RPMI7951 (cell line): ENCODE data around the gene PLA2G4D. TPM values are rescaled to one million over a fixed set of nuclear protein-coding genes. Genes with fewer than 3 reads are reported as not detected.

Source experiments
- DNase-seq: peaks from one replicate; pipeline ENCODE4 v3.0.0-alpha.2; 2012; ENCODE audit warnings: low read depth
- total RNA-seq: library from RNA; depleted of rRNA; stranded (reverse); fragments of >200 nt; shearing (Covaris generic); gene quantifications from 2 replicates; pipeline ENCODE4 v1.2.3, GENCODE V29; 2014

PLA2G4D gene
- total RNA-seq, 1 experiment from 2014 or later: not detected

DNA sequence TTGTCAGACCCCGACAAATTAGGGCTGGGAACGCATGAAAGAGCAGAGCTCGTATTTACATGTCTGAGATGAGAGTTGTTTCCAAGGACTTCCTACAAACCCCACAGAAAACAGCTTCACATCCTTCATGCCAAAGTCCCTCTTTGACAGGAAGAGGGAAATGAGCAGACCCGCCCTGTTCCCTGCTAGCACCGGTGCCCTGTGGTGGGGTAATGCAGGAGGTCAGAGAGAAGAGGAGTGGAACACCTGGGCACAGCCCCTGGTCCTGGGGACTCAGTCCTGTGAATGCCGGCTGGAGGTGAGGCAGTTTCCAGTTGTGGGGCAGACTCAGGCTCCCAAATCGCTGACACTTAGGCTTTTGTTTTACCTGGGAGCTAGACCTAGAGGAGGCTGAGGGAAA is 4.0 kb downstream of the PLA2G4D start:
- DNase-seq: no peak

GRCh38 chr15:42089942-42090341 is 4.4 kb downstream of the PLA2G4D start:
- DNase-seq: no peak

GRCh38 chr15:42088801-42089640 is 5.3 kb downstream of the PLA2G4D start:
- DNase-seq: no peak

GRCh38 chr15:42087926-42088800 is 6.2 kb downstream of the PLA2G4D start:
- DNase-seq: no peak

GRCh38 chr15:42087460-42087859 is 6.9 kb downstream of the PLA2G4D start:
- DNase-seq: no peak

DNA sequence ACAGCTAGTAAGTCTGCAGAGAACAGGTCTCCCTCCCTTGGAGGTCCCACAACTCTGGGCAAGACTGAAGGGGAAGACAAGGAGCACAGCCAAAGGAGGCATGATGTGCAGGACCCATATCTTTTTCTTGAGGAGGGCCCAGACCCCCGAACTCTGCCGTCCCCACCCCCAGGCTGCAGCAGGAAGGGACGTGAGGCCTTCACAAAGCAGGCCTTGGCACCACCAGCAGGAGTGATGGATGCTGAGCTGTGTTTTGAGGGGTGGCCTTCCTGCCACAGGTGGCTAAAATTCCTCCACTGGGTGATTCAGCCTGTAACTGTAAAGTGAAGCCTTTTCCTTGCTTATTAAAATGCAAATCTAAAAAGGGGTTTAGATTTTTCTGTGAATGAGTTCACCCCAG is 8.6 kb downstream of the PLA2G4D start:
- no peak for DNase-seq

DNA sequence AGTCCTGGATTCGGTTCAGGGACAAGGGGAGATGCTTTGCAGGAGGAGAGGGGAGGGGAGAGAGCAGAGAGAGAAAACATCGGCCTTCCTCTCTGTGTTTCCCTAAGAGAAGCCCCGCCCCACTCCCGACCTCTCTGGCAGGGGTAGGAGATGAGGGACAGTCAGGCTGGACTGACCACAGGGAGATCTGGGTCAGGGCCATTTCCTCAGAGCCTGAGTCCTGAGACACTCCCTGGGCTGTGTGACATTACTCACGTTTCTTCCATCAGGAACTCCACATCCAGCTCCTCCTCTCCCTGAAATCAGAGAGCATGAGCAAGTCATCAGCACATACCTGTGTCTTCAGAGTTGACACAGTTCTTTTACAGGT is 9.1 kb downstream of the PLA2G4D start:
- DNase-seq: peak; percentile 18

- DNase-seq: peak; percentile 53
Measured at GRCh38 chr15:42084465-42085235, 9.7 kb downstream of the PLA2G4D start.

GRCh38 chr15:42083916-42084315 is 10.4 kb downstream of the PLA2G4D start:
- DNase-seq: no peak

DNA sequence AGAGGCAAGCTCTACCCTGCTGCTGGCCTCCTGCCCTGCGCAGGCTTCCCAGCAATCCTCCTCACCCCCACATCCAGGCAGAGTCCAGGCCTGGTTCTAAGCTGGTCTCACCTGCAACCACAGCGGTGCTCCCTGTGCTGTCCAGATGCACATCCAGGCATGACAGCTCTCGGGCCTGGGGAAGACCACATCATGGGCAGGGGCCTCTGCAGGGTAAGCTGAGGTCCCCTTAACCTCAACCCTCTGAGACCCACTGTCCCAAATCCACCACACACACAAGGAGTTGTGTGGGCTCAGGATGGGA is 10.8 kb downstream of the PLA2G4D start:
- no peak for DNase-seq

DNA sequence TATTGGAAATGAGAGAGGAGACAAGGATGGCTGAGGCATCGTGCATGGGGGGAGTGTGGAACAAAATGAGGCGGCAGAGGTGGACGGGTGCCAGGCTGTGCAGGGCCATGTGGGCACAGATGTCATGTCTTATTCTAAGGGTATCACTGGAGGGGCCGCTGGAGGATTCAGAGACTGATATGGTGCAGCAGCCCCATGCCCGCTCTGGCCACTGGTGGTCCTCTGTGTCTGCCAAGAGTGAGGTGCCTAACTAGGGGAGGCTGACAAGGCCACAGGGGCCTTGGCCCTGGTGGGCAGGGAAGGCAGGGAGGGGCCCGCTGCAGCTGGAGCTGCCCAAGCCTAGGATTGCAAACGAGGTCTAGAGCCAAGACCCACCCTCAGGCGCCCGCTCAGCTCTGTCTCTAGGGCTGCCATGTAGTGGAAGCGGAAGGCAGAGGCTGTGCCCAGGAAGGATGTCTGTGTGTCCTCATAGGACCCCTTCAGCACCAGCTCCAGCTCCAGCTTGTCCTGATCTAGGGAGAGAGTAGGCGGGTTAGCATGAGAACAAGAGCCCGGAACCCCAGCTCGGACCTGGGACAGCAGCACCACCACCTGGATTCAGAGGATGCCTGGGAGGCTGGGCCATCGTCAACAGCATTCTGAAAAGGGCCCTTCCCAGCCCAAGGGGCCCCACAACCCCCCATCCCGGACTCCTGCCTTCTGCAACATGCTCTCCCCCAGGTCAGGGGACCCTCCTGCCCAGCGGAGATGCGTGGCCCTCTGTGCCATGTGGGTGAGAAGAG is 11.3 kb downstream of the PLA2G4D start:
- no peak for DNase-seq

DNA sequence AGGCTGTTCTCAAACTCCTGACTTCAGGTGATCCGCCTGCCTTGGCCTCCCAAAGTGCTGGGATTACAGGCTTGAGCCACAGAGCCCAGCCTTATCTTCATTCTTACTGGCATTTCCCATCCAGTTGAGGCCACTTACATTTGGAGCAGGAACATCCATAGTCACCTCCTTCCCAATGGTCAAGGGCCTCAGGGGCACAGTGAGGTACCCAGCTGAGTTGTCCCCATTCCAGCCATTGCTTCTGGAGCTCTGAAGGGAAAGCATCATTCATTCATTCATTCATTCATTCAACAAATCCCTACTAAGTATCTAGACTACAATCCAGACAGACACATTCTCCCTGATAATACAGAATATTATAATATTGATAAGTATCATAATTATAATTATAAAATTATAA is 12.2 kb downstream of the PLA2G4D start:
- no peak for DNase-seq

- DNase-seq: no peak
Measured at GRCh38 chr15:42080919-42081830, 13.2 kb downstream of the PLA2G4D start.

- peak; percentile 20 for DNase-seq
Measured at GRCh38 chr15:42080186-42080918, 14.0 kb downstream of the PLA2G4D start.

DNA sequence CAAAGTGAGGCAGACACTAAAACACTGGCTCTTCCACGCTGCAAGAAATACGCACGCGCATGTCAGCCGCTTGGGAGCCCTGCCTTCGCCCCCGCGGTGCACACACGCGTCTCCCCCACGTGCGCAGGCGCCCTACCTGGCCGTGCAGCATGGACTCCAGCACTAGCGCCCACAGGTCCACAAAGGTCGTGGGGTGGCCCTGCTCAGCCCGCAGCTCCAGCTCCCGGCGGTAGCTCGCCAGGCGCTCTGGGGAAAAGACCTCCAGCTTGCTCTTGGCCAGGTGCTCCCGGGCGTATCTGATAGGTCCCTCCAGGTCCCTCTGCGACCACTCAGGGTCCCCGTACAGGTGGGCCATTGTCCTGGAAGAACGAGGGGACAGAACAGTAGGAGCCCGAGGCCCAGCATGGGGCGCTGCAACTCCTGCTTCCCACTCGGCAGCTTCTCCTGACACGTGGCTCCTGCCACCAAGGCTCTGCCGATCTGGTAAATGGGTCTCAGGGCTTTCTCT is 14.9 kb downstream of the PLA2G4D start:
- no peak for DNase-seq

DNA sequence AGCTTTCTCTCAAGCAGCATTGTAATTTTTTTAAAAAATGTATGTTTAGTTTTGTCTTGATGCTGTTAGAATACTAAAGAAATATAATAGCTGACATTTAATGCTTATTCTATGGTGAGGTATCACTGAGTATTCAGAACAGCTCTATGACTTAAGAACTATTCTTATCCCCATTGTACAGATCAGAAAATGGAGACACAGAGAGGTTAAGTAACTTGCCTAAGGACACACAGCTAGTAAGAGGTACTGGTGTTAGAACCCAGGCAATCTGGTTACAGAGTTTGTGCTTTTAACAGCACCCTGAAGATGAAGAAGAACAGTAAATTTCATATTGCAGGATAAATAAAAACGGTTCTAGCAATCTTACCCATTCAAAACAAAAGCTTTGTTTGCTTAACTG is 15.5 kb downstream of the PLA2G4D start:
- DNase-seq: no peak

- no peak for DNase-seq
Measured at GRCh38 chr15:42077689-42078088, 16.7 kb downstream of the PLA2G4D start.

- no peak for DNase-seq
Measured at GRCh38 chr15:42073418-42073817, 20.9 kb downstream of the PLA2G4D start.

- no peak for DNase-seq
Measured at GRCh38 chr15:42072141-42072685, 22.1 kb downstream of the PLA2G4D start.
